Caco-2 (cell line): ENCODE measurements around the gene SMARCA2. TPM values are rescaled to one million over a fixed set of nuclear protein-coding genes. Genes with fewer than 3 reads are reported as not detected.
"Not testable (repeated sequence)": the region's sequence is repeated elsewhere in the genome, so short reads cannot be mapped to it uniquely, and the experiment has no call there.

Experiments used
- BruUV-seq: library from RNA; stranded (reverse); fragments of 400-500 nt; replicated peaks from 2 replicates; lab custom pipeline; 2021; lab: Mats Ljungman, UMichigan
- CTCF ChIA-PET: fragments of 300-600 bp; sonication (Branson Sonifier 250); formaldehyde crosslinking; loops from one replicate; lab custom pipeline; 2022; ENCODE audit warnings: antibody characterized with exemption; lab: Charles Lee
- POLR2A ChIA-PET: fragments of 300-600 bp; sonication (Branson Sonifier 250); formaldehyde crosslinking; loops from one replicate; lab custom pipeline; 2022; ENCODE audit warnings: antibody characterized with exemption; lab: Charles Lee
- DNase-seq, 2 experiments: peaks; one replicate each; pipeline versions ENCODE4 v3.0.0 to v3.0.0-alpha.2; 2020 to 2022
- H3K27me3 ChIP-seq: replicated peaks from 2 replicates; pipeline ENCODE4 v1.6.0; 2011; ENCODE audit warnings: low read length; ENCODE audit not compliant: control insufficient read depth, insufficient read depth
- H3K36me3 ChIP-seq: 2 replicates; pipeline ENCODE4 v1.5.1; 2011; ENCODE audit warnings: low read length; ENCODE audit not compliant: control insufficient read depth, insufficient read depth
- H3K4me1 ChIP-seq: fragments of 250-450 bp; sonication (Bioruptor Pico); 2 replicates; pipeline ENCODE4 v1.5.1; 2020; ENCODE audit warnings: mild to moderate bottlenecking
- H3K4me3 ChIP-seq: 2 replicates; pipeline ENCODE4 v1.5.1; 2011; ENCODE audit warnings: low read depth, mild to moderate bottlenecking, control low read depth, low read length
- H3K9me3 ChIP-seq: fragments of 250-450 bp; sonication (Bioruptor Pico); 2 replicates; pipeline ENCODE4 v1.5.1; 2020; ENCODE audit warnings: mild to moderate bottlenecking, moderate library complexity
- H3K27ac Mint-ChIP-seq: one replicate; pipeline ENCODE4 v1.8.0; 2022; ENCODE audit warnings: mixed read lengths; ENCODE audit not compliant: unreplicated experiment
- H3K27me3 Mint-ChIP-seq: one replicate; pipeline ENCODE4 v1.8.0; 2022; ENCODE audit warnings: mixed read lengths; ENCODE audit not compliant: insufficient read depth, unreplicated experiment
- H3K36me3 Mint-ChIP-seq: one replicate; pipeline ENCODE4 v1.8.0; 2022; ENCODE audit warnings: mild to moderate bottlenecking, mixed read lengths; ENCODE audit not compliant: insufficient read depth, unreplicated experiment
- H3K4me1 Mint-ChIP-seq: one replicate; pipeline ENCODE4 v1.8.0; 2022; ENCODE audit warnings: low read depth, mixed read lengths; ENCODE audit not compliant: unreplicated experiment
- H3K4me3 Mint-ChIP-seq: one replicate; pipeline ENCODE4 v1.8.0; 2022; ENCODE audit warnings: mild to moderate bottlenecking, moderate library complexity, mixed read lengths; ENCODE audit not compliant: unreplicated experiment
- H3K9me3 Mint-ChIP-seq: one replicate; pipeline ENCODE4 v1.8.0; 2022; ENCODE audit warnings: mixed read lengths; ENCODE audit not compliant: unreplicated experiment
- intact Hi-C: fragments of 100-400 bp; cut with micrococcal nuclease; formaldehyde crosslinking; loops from one replicate; pipeline ENCODE4 v1.10.0; 2022; ENCODE audit not compliant: unreplicated experiment
- total RNA-seq: library from RNA; stranded (reverse); gene quantifications from 2 replicates; pipeline ENCODE4 v1.2.3, GENCODE V29; 2022
- TF ChIP-seq, protein P1 (sequence below), 2 experiments: fragments of 200-600 bp in 1 of 2; IDR thresholded peaks; 1 replicate in 1 of 2; 2 replicates in 1 of 2; pipeline versions ENCODE4 v1.5.1 to v1.8.0; 2011 to 2022; ENCODE audit warnings: antibody characterized with exemption in 1 of 2, control low read depth in 1 of 2, inconsistent platforms in 1 of 2, low read depth in 1 of 2, low read length in 1 of 2, mild to moderate bottlenecking in 1 of 2, moderate library complexity in 1 of 2; ENCODE audit not compliant: insufficient read depth in 1 of 2, severe bottlenecking in 1 of 2, unreplicated experiment in 1 of 2

SMARCA2 gene
- total RNA-seq, 1 experiment from 2014 or later = 13.5 TPM

DNA sequence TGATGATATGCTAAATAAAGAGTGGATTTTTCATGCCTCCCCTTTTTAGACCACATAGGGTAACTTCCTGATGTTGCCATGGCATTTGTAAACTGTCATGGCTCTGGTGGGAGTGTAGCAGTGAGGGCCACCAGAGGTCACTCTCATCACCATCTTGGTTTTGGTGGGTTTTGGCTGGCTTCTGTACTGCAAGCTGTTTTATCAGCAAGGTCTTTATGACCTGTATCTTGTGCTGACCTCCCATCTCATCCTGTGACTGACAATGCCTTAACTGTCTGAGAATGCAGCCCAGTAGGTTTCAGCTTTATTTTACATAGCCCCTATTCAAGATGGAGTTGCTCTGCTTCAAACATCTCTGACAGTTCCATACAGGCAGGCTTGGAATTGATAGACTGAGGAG, 131.6 kb downstream of the SMARCA2 start:
- H3K4me3 ChIP-seq, BruUV-seq, H3K27ac Mint-ChIP-seq, POLR2A ChIA-PET, H3K36me3 Mint-ChIP-seq, H3K4me3 Mint-ChIP-seq, H3K27me3 ChIP-seq, H3K27me3 Mint-ChIP-seq, H3K9me3 Mint-ChIP-seq, H3K4me1 ChIP-seq, H3K4me1 Mint-ChIP-seq, H3K9me3 ChIP-seq, CTCF ChIA-PET, H3K36me3 ChIP-seq: not testable (repeated sequence)
- peak in 1 of 2 experiments; percentile 28 for DNase-seq
- intact Hi-C loops = loop anchor here (1.0 kb wide), 1 partner anchor 33 kb away; no protein-coding TSS in a partner anchor
- TF ChIP-seq, protein P1, sequence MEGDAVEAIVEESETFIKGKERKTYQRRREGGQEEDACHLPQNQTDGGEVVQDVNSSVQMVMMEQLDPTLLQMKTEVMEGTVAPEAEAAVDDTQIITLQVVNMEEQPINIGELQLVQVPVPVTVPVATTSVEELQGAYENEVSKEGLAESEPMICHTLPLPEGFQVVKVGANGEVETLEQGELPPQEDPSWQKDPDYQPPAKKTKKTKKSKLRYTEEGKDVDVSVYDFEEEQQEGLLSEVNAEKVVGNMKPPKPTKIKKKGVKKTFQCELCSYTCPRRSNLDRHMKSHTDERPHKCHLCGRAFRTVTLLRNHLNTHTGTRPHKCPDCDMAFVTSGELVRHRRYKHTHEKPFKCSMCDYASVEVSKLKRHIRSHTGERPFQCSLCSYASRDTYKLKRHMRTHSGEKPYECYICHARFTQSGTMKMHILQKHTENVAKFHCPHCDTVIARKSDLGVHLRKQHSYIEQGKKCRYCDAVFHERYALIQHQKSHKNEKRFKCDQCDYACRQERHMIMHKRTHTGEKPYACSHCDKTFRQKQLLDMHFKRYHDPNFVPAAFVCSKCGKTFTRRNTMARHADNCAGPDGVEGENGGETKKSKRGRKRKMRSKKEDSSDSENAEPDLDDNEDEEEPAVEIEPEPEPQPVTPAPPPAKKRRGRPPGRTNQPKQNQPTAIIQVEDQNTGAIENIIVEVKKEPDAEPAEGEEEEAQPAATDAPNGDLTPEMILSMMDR (IDR thresholded peaks at IDR 0.05; ENCODE audit: insufficient read depth in 1 of 2, low read depth in 1 of 2, low read length in 1 of 2, severe bottlenecking in 1 of 2, unreplicated experiment in 1 of 2) = peak in 1 of 2 experiments; percentile 5

DNA sequence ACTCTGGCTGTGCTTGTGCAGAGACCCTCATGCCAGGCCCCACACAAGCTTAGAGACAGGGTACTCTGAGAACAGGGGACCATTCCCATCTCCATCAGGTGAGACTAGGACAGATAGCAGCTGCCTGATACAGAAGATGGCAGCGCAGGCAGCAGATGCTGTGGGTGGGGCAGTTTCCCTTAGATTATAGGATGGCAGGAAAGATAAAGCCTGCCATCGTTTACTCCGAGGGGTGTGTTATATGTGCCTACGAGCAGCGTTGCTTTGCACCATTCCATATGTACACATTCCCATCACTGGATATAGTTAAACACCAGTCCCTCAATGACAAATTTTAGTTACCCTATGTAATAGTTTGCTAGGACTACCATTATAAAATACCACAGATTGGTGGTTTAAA, 135.2 kb downstream of the SMARCA2 start:
- peaks cover 5% of the 10 kb centered on the region for H3K36me3 Mint-ChIP-seq
- no peak overlapping the region for H3K4me3 Mint-ChIP-seq
- intact Hi-C loops = no loop called here
- H3K27me3 Mint-ChIP-seq = no peaks in the 10 kb centered on the region
- BruUV-seq = no TSS peak
- peaks cover 6% of the 10 kb centered on the region for H3K4me1 Mint-ChIP-seq
- H3K27me3 ChIP-seq = no peaks in the 10 kb centered on the region
- TF ChIP-seq, protein P1 (IDR thresholded peaks at IDR 0.05; ENCODE audit: insufficient read depth in 1 of 2, low read depth in 1 of 2, low read length in 1 of 2, severe bottlenecking in 1 of 2, unreplicated experiment in 1 of 2) = no peak
- no peaks in the 10 kb centered on the region for H3K9me3 Mint-ChIP-seq
- H3K27ac Mint-ChIP-seq = no peak overlapping the region
- no peak overlapping the region for H3K4me3 ChIP-seq
- DNase-seq = no peak
- H3K9me3 ChIP-seq = no peaks in the 10 kb centered on the region
- H3K36me3 ChIP-seq = no peaks in the 10 kb centered on the region
- POLR2A ChIA-PET = no interaction called here
- CTCF ChIA-PET = no interaction called here
- no peaks in the 10 kb centered on the region for H3K4me1 ChIP-seq

DNA sequence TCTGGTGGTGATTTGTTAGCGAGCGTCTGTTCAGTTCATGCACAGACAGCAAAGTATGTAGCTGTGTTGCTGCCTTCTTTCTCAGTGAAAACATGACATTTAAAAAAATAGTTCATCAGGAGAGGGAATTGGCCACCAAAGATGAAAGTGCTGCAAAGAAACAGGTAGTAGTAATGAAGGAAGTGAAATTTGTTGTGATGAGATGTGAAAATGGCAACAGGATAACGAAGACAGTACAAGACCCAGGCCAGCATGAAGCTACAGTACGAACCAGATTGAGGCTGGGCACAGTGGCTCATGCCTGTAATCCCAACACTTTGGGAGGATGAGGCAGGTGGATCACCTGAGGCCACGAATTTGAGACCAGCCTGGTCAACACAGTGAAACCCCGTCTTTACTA, 136.0 kb downstream of the SMARCA2 start:
- intact Hi-C loops = no loop called here
- Mint-ChIP-seq H3K4me3 (no peak overlapping the region), H3K27me3 (no peaks in the 10 kb centered on the region), H3K9me3 (no peaks in the 10 kb centered on the region), H3K36me3 (peaks cover 5% of the 10 kb centered on the region), H3K4me1 (peaks cover 6% of the 10 kb centered on the region), H3K27ac (no peak overlapping the region)
- BruUV-seq = no TSS peak
- ChIA-PET POLR2A (no interaction called here), CTCF (no interaction called here)
- no peak for DNase-seq
- no peaks in the 10 kb centered on the region for H3K36me3 ChIP-seq
- H3K4me1 ChIP-seq = no peaks in the 10 kb centered on the region
- no peaks in the 10 kb centered on the region for H3K27me3 ChIP-seq
- no peak overlapping the region for H3K4me3 ChIP-seq
- TF ChIP-seq, protein P1 (IDR thresholded peaks at IDR 0.05; ENCODE audit: insufficient read depth in 1 of 2, low read depth in 1 of 2, low read length in 1 of 2, severe bottlenecking in 1 of 2, unreplicated experiment in 1 of 2) = no peak
- no peaks in the 10 kb centered on the region for H3K9me3 ChIP-seq
